ENCODE results near the gene HIRIP3. TPM values are rescaled to one million over a fixed set of nuclear protein-coding genes. Genes with fewer than 3 reads are reported as not detected.
A peak's percentile ranks its signal among the peaks of the same experiment; 100 is the strongest.

HIRIP3 gene
- total RNA-seq, 1 donor from 2014 or later: 31.8 TPM

DNA sequence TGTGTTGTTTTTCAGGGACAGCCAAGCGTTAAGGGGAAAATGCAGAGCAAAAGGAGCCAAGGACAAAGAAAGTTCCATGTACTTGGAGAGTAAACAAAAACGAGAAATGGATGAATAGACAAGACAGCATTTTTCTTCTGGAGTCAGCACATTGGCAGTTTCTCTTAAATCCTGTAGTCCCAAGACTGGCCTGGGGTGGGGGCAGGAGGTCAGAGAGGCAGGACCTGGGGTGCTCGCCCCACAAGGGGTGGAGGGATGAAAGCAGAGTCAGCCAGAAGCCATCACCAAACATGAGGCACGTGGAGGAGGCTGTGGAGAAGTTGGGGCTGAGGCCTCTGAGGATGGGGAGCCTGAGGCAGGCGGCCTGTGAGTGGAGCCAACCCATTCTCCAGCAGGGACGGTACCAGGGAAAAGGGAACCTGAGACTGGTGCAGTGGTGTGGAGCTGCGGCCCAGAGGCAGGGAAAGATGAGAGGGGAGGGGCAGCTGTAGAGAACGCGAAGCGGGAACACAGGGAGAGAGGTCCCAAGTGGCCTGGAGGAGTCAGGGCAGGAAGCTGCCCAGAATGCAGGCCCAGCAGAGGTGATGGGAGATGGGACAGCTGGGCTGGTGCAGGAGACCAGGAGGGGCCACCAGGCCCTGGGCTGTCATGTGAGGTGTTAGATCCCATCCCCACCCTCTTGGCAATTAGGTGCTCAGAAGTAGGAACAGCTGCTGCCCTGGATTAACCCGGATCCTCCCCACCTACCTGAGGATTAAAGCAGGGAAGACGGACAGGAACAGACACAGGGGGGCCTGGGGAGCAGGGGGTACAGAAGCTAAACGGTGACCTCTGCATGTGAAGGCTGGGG is 32.4 kb upstream of the HIRIP3 start:
- H3K27ac Mint-ChIP-seq (ENCODE audit: unreplicated experiment): no peak overlapping the region

GRCh38 chr16:30026449-30026848 is 31.0 kb upstream of the HIRIP3 start:
- Mint-ChIP-seq H3K27ac (ENCODE audit: unreplicated experiment) (no peak overlapping the region), H3K4me3 (no peak overlapping the region), H3K36me3 (ENCODE audit: low read depth) (no peaks in the 10 kb centered on the region), H3K9me3 (no peaks in the 10 kb centered on the region), H3K27me3 (ENCODE audit: low read depth) (peaks cover 33% of the 10 kb centered on the region), H3K4me1 (peaks cover 11% of the 10 kb centered on the region)
- DNase-seq (ENCODE audit: low read depth, low spot score): no peak
- TF ChIP-seq CTCF (conservative IDR thresholded peaks at IDR 0.05): no peak

More for the DNA sequence above, 32.4 kb upstream of the HIRIP3 start:
- DNase-seq (ENCODE audit: low read depth, low spot score): no peak
- peak overlapping the region; percentile 47 for H3K4me3 Mint-ChIP-seq
- peaks cover 20% of the 10 kb centered on the region for H3K4me1 Mint-ChIP-seq
- TF ChIP-seq CTCF (conservative IDR thresholded peaks at IDR 0.05): no peak
- H3K27me3 Mint-ChIP-seq (ENCODE audit: low read depth): peaks cover 40% of the 10 kb centered on the region
- no peaks in the 10 kb centered on the region for H3K9me3 Mint-ChIP-seq
- no peaks in the 10 kb centered on the region for H3K36me3 Mint-ChIP-seq (ENCODE audit: low read depth)

DNA sequence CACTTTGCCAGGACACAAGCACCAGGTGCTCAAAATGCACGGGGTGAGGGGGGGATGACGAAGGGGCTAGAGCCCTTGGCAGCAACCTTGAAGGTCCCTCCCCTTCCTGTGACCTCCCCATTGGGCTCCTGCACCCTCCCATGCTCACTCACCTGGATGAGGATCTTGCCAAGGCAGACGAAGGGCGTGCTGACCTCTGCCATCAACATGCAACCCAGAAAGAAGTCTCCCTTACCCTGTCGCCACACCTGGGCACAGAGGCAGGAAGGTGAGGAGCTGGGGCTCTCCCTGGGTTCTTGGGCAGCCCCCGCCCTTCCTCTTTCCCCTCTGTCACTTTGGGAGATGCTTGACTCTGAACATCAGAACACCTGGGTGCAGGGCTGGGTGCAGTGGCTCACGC is 30.2 kb upstream of the HIRIP3 start:
- Mint-ChIP-seq H3K27me3 (ENCODE audit: low read depth) (peaks cover 31% of the 10 kb centered on the region), H3K27ac (ENCODE audit: unreplicated experiment) (peak overlapping the region; percentile 50)

DNA sequence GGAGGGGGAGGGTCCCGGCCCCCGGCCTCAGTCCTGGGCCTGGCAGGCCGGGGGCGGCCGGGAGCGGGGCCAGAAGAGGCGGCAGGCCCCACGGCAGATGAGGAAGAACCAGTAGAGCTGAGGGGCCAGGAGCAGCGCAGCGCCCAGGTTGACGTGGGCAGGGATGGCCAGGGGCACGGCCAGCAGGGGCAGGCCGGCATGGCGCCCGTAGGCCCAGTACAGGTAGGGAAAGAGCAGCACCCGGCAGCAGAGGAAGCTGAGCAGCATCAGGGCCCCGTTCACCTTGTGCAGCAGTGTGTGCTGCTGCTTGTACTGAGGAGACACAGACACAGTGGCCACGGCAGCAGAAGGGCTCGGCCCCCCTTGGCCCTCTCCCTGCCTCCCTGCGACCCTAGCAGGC is 29.7 kb upstream of the HIRIP3 start:
- TF ChIP-seq CTCF (conservative IDR thresholded peaks at IDR 0.05): no peak
- Mint-ChIP-seq H3K27ac (ENCODE audit: unreplicated experiment) (peak overlapping the region; percentile 50), H3K36me3 (ENCODE audit: low read depth) (no peaks in the 10 kb centered on the region), H3K4me1 (peaks cover 14% of the 10 kb centered on the region), H3K27me3 (ENCODE audit: low read depth) (peaks cover 29% of the 10 kb centered on the region), H3K9me3 (no peaks in the 10 kb centered on the region), H3K4me3 (no peak overlapping the region)
- no peak for DNase-seq (ENCODE audit: low read depth, low spot score)

More for the DNA sequence above, 30.2 kb upstream of the HIRIP3 start:
- no peak for TF ChIP-seq CTCF (conservative IDR thresholded peaks at IDR 0.05)
- DNase-seq (ENCODE audit: low read depth, low spot score): no peak
- Mint-ChIP-seq H3K4me1 (peaks cover 15% of the 10 kb centered on the region), H3K9me3 (no peaks in the 10 kb centered on the region), H3K4me3 (no peak overlapping the region), H3K36me3 (ENCODE audit: low read depth) (no peaks in the 10 kb centered on the region)

- Mint-ChIP-seq H3K36me3 (ENCODE audit: low read depth) (no peaks in the 10 kb centered on the region), H3K27me3 (ENCODE audit: low read depth) (peaks cover 22% of the 10 kb centered on the region), H3K4me1 (peaks cover 10% of the 10 kb centered on the region), H3K9me3 (no peaks in the 10 kb centered on the region), H3K4me3 (no peak overlapping the region), H3K27ac (ENCODE audit: unreplicated experiment) (no peak overlapping the region)
- DNase-seq (ENCODE audit: low read depth, low spot score): no peak
- no peak for TF ChIP-seq CTCF (conservative IDR thresholded peaks at IDR 0.05)
These were observed 29.0 kb upstream of the HIRIP3 start for GRCh38 chr16:30024451-30024850.

All from neural crest cell (in vitro differentiated cells).